Stimulated activated CD8-positive, alpha-beta memory T cell treated with anti-CD3 and anti-CD28 coated beads, Interleukin-4, amount 100 ng/mL, for 4 hours (primary cell): ENCODE measurements around the gene MKNK1.

Experiments used
- DNase-seq, 2 donors: peaks; one replicate each; pipeline ENCODE4 v3.0.0-alpha.2; 2020; ENCODE audit warnings: low read depth in 2 of 2, low spot score in 1 of 2

Gene MKNK1

DNA sequence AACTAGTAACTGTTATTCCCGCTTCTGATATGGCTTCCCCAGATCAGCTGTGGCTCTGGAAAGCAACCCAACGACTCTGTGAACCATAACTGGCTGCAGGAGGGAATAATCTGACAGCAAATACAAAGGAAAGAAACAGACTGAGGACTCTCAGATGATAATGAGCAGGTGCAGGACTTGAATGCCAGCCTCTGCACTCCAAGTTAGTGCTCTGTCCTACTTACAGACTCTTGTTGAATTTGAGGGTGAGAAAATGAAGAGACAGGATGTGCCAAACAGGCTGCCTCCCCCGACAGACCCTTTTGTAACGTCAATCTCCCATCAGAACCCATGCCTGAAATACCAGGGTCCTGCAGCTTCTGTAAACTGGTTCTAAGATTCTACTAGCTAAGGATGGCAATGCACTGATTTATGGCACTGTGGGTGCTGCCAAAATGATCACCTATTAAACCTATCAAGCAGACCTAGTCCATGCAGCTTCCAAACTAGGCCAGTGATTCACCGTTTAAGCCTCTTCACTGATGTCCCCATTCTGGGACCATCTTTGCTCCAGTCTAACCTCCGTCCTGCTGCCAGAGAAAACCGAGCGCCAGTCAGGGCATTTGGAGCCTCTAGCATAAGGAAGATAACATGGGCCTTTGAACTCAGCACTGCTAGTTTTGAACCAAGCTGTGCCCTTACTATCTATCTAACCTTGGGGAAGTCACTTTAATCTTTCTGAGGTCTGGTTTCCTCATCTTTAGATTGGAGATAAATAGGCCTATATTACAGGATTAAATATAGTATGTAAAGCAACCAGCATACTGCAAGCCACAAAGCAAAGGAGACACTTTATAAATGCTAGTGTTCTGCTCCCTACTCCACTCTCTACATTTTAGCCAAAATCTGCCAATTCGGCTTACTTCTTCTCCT lies 4.8 kb downstream of the MKNK1 start:
- no peak for DNase-seq

DNA sequence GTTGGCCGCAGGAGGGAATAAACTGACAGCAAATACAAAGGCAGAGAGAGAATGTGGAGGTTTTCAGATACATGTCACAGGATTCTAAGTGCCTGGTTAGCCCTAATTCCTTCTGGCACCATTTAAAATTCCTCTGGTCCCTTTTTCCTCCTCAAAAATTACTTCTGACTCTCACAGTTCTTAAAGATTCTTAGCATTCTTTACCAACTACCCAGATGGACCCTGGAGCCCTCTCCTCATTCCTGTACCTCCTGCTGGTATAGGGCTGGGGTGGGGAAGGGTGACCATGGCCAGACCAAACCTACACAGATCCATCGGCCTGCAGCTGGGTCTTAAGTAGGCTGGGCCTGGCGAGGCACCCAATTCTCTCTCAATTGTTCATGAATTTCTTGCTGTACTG lies 7.2 kb downstream of the MKNK1 start:
- DNase-seq, result no peak

DNA sequence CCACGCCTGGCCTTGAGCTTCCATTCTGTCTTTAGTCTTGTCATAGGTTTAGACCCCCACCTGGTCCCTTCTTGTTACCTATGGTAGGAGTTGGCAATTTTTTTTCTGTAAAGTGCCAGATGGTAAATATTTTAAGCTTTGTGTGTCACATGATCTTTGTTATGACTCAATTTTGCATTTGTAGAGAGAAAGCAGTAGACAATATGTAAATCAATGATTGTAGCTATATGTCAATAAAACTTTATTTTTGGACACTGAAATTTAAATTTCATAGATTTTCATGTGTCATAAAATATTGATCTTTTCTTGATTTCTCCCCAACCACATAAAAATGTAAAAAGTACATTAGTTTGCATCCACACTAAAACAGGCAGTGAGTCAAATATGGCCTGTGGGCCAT lies 8.0 kb downstream of the MKNK1 start:
- no peak for DNase-seq

DNA sequence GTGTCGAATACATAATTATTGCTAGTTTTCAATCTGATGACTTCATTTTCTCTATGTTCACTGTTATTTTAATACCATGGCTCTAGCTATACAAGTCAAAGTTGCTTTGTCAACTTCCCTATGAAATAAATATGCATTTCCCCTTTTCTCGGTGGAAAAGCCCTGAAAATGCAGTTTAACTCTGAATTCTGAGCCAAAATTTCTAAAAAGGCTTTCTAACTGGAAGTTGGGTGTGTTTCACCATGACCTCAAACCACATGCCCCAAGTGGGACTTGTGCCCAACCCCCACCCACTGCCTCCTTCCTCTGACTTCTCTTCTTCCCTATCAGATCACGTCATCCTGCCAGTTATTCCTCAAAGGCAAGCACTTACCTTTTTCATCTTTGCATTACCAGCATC lies 8.9 kb downstream of the MKNK1 start:
- DNase-seq, result no peak

DNA sequence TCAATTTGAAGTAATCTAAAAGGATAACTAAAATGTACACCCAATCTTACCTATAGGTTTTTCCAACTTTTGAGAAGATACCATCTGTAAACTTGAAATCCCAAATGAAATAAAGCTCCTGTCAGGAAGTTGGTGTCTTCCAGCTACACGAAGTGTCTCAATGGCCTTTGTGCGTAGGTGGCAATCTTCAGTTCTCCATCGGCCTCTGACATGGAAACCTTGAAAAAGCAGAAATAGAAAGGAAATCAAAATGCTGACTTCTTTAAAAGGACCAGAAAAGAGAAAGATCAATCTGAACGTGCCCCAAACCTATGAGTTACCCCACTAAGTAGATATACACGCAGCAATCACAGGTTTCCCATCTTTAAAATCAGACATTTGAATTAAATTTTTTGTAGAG lies 10.0 kb downstream of the MKNK1 start:
- DNase-seq, result no peak

DNA sequence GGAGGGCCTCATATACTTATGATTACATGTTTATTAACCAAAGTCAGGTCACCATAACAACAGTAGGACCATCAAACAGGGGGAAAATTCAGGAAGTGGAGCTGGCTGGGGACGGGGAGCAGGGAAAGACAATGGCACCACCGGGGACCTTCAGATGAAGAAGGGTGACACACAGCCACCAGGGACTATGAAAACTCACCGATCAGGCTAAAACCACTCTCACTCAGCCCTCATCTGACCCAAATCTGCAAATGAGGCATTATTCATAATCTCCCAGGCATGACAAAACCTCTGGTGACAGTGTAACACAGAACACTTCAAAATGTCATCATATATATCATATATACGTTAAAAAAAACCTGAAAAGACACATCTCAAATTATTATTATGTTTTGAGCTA lies 11.2 kb downstream of the MKNK1 start:
- no peak for DNase-seq

DNA sequence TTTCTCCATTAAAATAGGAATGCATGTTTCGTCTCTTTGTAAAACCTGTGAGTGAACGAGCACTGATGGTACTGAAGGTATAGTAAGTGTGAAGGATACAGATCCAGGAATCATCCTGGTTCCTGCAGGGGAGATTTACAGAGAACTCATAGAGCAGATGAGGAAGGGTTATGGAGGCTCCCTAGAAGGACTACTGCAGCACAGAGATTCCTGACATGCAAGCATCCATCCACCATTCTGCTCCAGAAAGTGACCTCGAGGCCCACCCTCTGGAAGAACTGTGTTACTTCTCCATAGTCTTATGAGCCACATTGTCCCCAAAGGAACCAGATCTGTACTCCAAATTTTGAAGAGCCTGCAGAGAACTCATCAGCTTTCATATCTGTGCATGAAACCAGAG lies 14.5 kb downstream of the MKNK1 start:
- no peak for DNase-seq

DNA sequence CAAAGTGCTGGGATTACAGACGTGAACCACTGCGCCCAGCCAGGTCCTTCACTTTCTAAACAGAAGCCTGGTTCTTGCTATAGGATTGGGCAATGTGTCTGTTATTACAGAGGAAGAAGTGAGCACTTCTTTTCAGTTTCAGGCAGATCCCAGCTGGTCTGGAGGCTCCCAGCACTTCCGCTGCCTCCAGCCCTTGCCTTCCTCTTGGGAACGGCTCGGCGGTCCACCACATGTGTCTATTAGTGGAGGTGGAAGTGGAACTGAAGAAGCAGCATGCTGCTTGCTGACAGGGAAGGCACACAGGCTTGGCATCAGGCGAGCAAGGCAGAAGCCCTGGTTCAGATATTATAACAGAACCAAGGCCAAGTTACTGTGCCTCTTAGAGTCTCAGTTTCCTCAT lies 17.0 kb downstream of the MKNK1 start:
- no peak for DNase-seq

DNA sequence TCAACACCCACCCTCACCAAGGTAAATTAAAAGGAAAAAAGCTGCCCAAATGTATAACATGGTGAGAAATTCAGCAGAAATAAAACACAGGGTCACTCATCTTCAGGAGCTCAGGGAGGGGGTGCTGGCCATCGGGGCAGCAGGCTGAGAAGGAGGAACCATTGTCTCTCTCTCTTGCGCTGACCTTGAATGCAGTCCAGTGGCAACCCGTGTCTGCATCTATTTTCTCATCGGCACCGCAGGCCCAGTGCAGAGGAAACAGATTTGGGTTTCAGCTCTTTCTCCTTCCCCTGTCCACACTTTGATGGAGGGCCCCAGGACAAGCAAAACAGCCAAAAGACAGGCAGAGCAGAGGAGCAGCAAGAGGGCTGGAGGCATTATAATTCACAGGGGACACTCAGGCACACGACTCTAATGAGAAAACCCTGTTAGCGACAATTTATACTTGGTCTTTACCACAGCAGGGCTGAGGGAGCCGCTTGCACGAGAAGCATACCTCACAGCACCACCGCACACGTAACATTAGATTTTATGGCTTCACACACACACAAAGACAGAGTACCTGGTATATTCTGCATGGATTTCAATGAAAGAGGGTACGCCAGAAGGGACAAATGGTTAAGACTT lies 18.6 kb downstream of the MKNK1 start:
- no peak for DNase-seq

DNA sequence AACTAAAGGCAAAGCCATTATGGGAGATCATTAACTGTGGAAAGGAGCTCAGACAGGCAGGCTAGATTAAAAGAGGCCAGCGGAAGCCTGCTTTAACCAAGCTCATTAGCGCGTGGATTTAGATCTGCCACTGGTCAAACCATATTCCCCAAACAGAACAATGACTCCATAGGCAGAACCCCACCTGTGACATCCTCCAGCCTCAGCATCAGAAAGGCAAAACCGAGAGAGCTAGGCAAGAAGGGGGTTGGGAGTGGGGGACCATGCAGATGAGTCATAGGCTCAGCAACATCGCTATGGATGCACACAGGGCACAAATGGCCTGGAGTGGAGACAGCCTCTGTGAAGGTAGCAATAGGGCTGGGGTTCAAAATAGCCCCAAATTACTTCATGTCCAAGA lies 20.6 kb downstream of the MKNK1 start:
- DNase-seq, result no peak

DNA sequence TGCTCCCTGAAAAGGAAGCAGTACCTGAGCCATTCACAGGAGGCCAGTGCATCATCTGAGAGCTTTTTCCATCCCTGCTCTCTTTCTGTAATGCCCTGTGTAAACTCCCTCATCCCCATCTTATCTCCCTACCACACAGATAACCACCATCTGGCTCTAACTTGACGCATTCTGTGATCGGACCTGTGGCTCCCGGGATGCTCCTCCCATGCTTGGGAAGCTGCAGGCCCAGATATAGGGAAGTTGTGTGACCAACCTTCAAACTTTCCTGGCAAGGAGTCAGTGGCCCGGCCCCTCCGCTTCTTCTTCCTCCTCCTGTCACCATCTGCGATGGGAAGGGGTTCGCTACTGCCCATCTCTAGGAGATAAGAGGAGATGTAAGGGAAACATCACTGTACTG lies 21.1 kb downstream of the MKNK1 start:
- no peak for DNase-seq

DNA sequence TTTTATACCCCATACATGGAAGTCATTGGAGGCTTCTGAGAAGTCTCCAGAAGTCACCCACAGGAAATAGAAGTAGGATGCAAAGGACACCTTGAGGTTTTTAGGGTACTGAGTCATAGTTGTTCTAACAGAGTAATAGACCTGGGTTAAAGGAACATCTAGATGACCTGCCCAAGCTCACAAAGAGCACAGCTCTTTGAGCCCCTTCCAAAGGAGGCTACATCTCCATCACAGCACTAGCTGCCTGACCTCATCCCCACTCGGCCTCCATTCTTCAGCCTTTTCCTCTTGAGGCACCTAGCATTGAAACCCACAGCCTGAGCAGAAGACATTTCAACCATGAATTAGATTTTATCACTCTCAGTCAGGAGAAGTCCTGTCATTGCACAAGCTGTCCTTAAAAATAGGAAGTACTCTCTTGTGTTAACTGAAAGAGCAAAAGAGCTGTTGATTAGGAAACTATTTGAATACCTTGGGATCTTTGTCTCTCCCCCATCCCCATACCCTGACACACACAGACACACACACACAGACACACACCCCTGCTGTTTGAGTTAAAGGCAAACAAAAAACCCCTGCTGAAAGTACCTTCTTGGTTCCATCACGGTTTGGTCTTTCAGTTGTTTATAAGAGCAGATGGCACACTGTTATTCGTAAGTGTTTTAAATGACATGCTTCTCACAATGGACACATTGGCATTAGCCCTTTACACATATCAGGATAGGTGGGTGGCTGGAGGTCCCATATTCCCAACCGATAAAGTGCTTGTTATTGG lies 22.2 kb downstream of the MKNK1 start:
- DNase-seq, result no peak

DNA sequence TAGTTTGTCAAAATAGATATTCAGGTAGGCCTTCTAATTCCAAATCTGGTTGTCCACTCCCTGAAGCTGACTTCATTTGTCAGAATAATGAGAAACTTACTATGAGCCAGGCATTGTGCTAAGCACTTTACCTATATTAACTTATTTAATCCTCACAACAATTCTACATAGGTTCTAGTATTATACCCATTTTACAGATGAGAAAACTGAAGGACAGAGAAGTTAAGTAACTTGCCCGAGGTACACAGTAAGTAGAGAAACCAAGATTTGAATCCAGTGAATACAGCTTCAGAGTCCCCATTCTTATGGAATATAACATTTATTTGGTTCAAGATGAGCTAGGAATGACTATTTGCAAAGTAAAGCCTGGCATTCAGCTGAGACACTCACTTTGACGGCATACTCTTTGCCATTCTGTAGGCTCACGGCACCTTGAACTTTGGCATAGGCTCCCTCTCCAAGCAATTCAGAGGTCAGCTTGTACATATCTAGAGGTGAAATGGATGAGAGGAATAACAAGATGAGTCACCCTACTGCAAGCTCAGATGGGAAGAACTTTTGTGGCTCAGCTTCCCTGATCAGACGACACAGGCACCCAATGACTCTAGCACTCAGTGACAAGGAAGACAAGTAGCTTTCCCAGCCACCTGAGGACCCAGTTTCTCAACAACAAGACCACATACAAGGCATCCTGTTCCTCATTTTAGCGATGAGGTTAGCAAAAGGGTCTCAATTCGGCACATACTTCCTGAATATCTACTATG lies 23.7 kb downstream of the MKNK1 start:
- DNase-seq, result no peak

DNA sequence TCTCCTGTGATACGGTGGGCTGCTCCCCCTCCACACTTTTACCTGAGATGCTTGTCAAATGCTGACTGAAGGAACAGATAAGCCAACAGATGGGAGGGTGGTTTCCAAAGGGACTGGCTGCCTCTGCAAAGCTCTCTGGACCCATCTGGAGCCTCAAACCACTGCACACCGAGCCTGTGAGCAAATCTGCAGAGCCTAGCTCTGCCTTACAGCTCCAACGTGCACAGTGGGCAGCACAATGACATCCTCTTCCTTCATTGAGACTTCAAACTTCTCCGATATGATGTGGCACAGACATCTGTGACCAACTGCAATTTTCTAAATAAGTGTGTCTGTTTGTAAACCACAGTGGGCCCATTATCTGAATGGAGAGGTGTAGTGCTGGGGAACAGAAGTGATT lies 26.4 kb downstream of the MKNK1 start:
- DNase-seq, result no peak

DNA sequence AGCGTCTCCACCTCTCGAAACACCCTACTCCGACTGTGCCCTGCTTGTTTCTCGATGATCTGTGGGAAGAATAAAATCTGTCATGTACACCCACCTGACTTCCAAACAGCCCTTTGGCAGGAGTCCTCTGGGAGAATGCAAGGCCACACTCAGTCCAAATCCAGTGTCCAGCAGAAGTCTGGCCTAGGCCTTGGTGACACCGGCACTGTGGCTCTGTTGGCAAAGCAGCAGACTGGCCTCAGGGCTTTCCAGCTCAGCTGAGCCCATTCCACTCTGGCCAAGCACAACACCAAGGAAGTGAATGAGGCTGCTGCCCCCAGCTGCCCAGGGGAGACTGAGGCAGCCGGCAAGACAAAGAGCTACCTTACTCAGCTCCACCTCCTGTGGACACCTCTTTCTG lies 27.5 kb downstream of the MKNK1 start:
- DNase-seq, result no peak

DNA sequence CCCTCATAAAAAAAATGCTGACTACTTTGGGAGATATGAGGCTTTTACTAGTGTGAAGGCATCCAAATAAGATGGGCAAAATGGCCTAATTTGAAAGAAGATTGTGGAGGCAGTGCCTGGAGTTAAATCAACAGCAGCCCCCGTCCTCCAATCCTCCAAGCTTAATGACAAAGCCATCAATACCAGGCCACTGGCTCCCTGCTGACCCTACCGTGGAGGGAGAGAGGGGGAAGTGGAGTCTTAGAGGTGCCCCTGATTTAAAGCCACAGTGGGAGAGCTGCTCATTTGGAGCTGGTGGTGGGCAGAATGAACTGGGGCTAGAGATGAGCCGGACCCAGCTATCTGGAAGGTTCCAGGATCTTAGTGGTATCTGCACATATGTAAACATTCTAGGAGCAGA lies 28.3 kb downstream of the MKNK1 start:
- DNase-seq, result no peak

DNA sequence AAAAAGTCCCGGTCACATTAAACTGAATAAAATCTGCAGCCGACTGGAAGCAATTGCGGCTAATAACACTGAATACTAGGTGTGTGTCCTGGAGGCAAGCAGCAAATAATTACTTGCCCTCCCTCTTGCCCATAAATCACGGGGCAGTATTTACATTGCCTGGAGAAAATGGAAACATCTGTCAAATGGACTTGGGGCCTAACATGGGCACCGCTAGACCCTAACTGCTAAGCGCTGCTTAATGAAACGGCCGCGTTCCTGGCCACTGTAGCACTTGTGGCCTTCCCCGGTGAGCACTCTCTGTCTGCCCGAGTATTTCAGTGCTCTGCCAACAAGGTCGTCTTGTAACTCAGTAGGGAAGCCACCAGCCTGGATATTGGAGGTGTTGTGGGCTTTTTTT lies 28.8 kb downstream of the MKNK1 start:
- DNase-seq, result no peak

DNA sequence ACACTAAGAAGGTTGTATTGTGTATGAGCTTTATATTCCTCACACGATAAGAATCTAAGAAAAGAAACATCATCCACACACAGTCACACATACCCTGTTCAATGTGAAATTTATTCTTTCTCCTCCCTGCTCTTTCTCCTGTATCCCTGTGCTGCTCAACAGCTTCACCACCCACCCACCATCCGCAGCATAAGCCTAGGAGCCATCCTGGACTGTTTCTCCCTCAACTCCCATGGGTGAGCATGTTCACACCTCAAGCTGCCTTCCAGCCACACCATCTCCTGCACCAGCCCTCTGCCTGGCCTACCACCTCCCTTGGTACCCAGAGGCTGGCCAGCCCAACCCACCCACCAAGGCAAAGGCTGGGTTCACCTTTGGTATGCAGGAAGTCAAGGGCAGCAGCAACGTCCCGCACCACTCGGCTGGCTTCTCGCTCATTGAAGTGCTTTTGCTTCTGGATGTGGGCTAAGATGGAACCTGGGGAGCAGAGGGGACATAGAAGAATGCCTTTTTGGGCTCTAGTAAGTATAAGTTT lies 32.3 kb downstream of the MKNK1 start:
- no peak for DNase-seq

DNA sequence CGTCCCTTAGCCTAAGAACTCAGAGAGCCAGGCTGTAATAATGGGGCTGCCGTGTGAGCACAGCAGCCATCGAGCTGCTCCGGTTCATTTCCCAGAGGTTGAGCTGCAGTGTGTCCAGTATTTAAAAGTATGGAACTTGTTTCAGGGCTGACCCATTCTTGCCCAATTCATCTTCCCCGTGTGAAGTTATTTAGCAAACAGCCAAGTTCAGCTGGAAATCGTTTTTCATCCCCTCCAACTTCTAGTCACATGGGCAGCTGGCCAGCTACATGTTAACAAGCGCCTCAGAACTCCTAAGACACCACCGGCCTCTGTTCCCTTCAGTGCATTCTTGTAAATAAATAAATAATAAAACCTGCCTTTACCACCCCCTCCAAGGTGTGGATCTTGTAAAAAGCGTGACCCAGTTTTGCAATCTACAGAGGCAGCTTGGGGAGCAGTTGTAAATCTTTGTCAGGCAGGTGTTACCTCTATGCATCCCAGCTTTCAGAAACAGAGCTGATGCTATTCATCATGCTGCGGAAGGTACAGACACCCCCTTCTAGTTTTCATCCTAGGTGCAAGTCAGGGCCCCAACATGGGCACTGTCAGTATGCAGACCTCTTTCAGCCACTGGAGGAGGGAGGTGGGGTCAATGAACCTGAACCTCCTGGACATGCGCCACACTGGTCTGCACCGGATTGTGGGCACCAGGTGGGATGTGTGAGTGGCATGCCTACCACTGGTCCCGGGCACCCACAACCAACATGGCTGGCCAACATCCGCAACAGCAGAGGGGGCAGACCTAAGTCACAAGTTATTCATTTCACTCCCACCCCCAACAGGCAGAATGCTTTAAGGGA lies 34.0 kb downstream of the MKNK1 start:
- no peak for DNase-seq

DNA sequence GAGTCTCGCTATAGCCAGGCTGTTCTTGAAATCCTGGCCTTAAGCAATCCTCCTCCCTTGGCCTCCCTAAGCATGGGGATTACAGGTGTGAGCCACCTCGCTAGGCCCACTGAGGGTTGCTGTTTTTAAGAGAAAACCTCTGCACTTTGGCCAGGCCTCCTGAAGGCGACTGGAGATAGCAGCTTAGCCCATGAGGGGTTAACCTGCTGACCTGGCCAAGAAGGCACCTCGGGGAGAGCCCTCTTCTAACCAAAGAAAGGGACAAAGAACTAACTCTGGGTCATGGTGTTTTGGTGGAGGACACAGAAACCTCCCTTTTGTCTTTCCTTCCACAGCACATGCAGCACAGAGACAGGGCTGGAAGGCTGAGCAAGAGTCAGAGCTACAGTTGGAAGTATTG lies 35.0 kb downstream of the MKNK1 start:
- no peak for DNase-seq
